Glomerular endothelial cell (primary cell): ENCODE measurements around the gene ELOVL2. TPM values are rescaled to one million over a fixed set of nuclear protein-coding genes. Genes with fewer than 3 reads are reported as not detected.

ENCODE experiments used
- DNase-seq: peaks from one replicate; pipeline ENCODE4 v3.0.0-alpha.2; 2011; ENCODE audit warnings: low read depth, low spot score; ENCODE audit errors: extremely low read depth
- total RNA-seq: library from RNA; depleted of rRNA; stranded (reverse); fragments of >200 nt; gene quantifications from 2 replicates; pipeline ENCODE4 v1.2.3, GENCODE V29; 2015

The ELOVL2 gene
- total RNA-seq, 1 donor from 2014 or later, result not detected

- DNase-seq, result no peak
Observed at GRCh38 chr6:11058406-11058805, 14.3 kb upstream of the ELOVL2 start.

GRCh38 chr6:11056871-11057270 lies 12.8 kb upstream of the ELOVL2 start:
- no peak for DNase-seq

- no peak for DNase-seq
Observed at GRCh38 chr6:11055127-11055627, 11.1 kb upstream of the ELOVL2 start.

- no peak for DNase-seq
Observed at GRCh38 chr6:11054722-11055121, 10.6 kb upstream of the ELOVL2 start.

- no peak for DNase-seq
Observed at GRCh38 chr6:11053307-11053706, 9.2 kb upstream of the ELOVL2 start.

GRCh38 chr6:11050731-11051130 lies 6.6 kb upstream of the ELOVL2 start:
- peak; percentile 12 for DNase-seq

- DNase-seq, result no peak
Observed at GRCh38 chr6:11044712-11045167, 635 bp upstream of the ELOVL2 start.

- no peak for DNase-seq
Observed at GRCh38 chr6:11043378-11043960, 636 bp downstream of the ELOVL2 start.

GRCh38 chr6:11042750-11043377 lies 1.2 kb downstream of the ELOVL2 start:
- no peak for DNase-seq

- no peak for DNase-seq
Observed at GRCh38 chr6:11042025-11042749, 1.9 kb downstream of the ELOVL2 start.

GRCh38 chr6:11040134-11040533 lies 4.0 kb downstream of the ELOVL2 start:
- no peak for DNase-seq

GRCh38 chr6:11039040-11039439 lies 5.1 kb downstream of the ELOVL2 start:
- DNase-seq, result no peak

- DNase-seq, result no peak
Observed at GRCh38 chr6:11036977-11037430, 7.1 kb downstream of the ELOVL2 start.

GRCh38 chr6:11036351-11036740 lies 7.8 kb downstream of the ELOVL2 start:
- DNase-seq, result no peak

- no peak for DNase-seq
Observed at GRCh38 chr6:11035616-11036350, 8.3 kb downstream of the ELOVL2 start.

GRCh38 chr6:11033825-11034224 lies 10.3 kb downstream of the ELOVL2 start:
- no peak for DNase-seq

- DNase-seq, result no peak
Observed at GRCh38 chr6:11030904-11031303, 13.2 kb downstream of the ELOVL2 start.

- no peak for DNase-seq
Observed at GRCh38 chr6:11028959-11029358, 15.1 kb downstream of the ELOVL2 start.

- DNase-seq, result no peak
Observed at GRCh38 chr6:11027565-11028110, 16.5 kb downstream of the ELOVL2 start.

- DNase-seq, result no peak
Observed at GRCh38 chr6:11025921-11026635, 18.0 kb downstream of the ELOVL2 start.
